Activated naive CD8-positive, alpha-beta T cell treated with anti-CD3 and anti-CD28 coated beads, Interleukin-2, amount 10 ng/mL, durations not matched to agents 7 days and 5 days (primary cell): ENCODE results near the gene TCEA2. TPM values are rescaled to one million over a fixed set of nuclear protein-coding genes. Genes with fewer than 3 reads are reported as not detected.

Source experiments
- ATAC-seq: fragments of 150-1000 bp; cut with Tn5 transposase; one replicate; pipeline ENCODE4 v1.10.0; 2021; ENCODE audit warnings: low read depth, moderate library complexity
- POLR2A ChIA-PET: fragments of 350-600 bp; sonication (Branson Sonifier 250); formaldehyde crosslinking; loops from one replicate; lab custom pipeline; 2021; ENCODE audit warnings: antibody characterized with exemption; lab: Charles Lee
- DNase-seq: peaks from one replicate; pipeline ENCODE4 v3.0.0; 2021
- H3K27ac Mint-ChIP-seq: one replicate; pipeline ENCODE4 v1.8.0; 2022; ENCODE audit warnings: mild to moderate bottlenecking, mixed read lengths
- H3K27me3 Mint-ChIP-seq: one replicate; pipeline ENCODE4 v1.8.0; 2022; ENCODE audit warnings: mild to moderate bottlenecking, moderate library complexity, mixed read lengths
- H3K36me3 Mint-ChIP-seq: one replicate; pipeline ENCODE4 v1.8.0; 2021; ENCODE audit warnings: mild to moderate bottlenecking, mixed read lengths
- H3K4me1 Mint-ChIP-seq: one replicate; pipeline ENCODE4 v1.8.0; 2021; ENCODE audit warnings: mixed read lengths
- H3K4me3 Mint-ChIP-seq: one replicate; pipeline ENCODE4 v1.8.0; 2022; ENCODE audit warnings: mild to moderate bottlenecking, moderate library complexity, mixed read lengths
- H3K9me3 Mint-ChIP-seq: one replicate; pipeline ENCODE4 v1.8.0; 2021; ENCODE audit warnings: mixed read lengths
- total RNA-seq, 2 experiments: library from RNA; stranded (reverse); gene quantifications; one replicate each; pipeline ENCODE4 v1.2.3, GENCODE V29; 2021

Gene TCEA2
- total RNA-seq, 2 experiments from 2014 or later, result 65.3 to 74.9 TPM

- POLR2A ChIA-PET, result interaction anchor here (0.7 to 7.1 kb wide), 16 partner anchors 11 to 518 kb away, joined by 3 to 142 read pairs (median 6); partner anchors contain the start of genes OPRL1, PPDPF, PRPF6 and RGS19
- DNase-seq (peak; percentile 91), ATAC-seq (peak; percentile 61)
- Mint-ChIP-seq H3K4me1 (peaks cover 53% of the 10 kb centered on the region), H3K27ac (peak overlapping the region; percentile 73), H3K4me3 (peak overlapping the region; percentile 71), H3K9me3 (no peaks in the 10 kb centered on the region), H3K27me3 (peaks cover under 1% of the 10 kb centered on the region), H3K36me3 (peaks cover 5% of the 10 kb centered on the region)
Observed at GRCh38 chr20:64038565-64039292, 24.3 kb upstream of the TCEA2 start.

GRCh38 chr20:64039293-64040160 is 23.5 kb upstream of the TCEA2 start:
- DNase-seq, result no peak
- peaks cover 47% of the 10 kb centered on the region for H3K4me1 Mint-ChIP-seq
- peaks cover 3% of the 10 kb centered on the region for H3K27me3 Mint-ChIP-seq
- no peaks in the 10 kb centered on the region for H3K9me3 Mint-ChIP-seq
- POLR2A ChIA-PET, result interaction anchor here (1.1 to 7.1 kb wide), 12 partner anchors 14 to 519 kb away, joined by 3 to 142 read pairs (median 12); partner anchors contain the start of genes OPRL1, PPDPF, PRPF6 and RGS19
- H3K4me3 Mint-ChIP-seq, result peak overlapping the region; percentile 71
- ATAC-seq, result no peak
- H3K27ac Mint-ChIP-seq, result peak overlapping the region; percentile 71
- peaks cover 3% of the 10 kb centered on the region for H3K36me3 Mint-ChIP-seq

GRCh38 chr20:64040231-64041039 is 22.6 kb upstream of the TCEA2 start:
- Mint-ChIP-seq H3K36me3 (peaks cover 1% of the 10 kb centered on the region), H3K27ac (peak overlapping the region; percentile 66), H3K27me3 (peaks cover 3% of the 10 kb centered on the region), H3K9me3 (no peaks in the 10 kb centered on the region), H3K4me1 (peaks cover 39% of the 10 kb centered on the region), H3K4me3 (peak overlapping the region; percentile 57)
- ATAC-seq, result no peak
- POLR2A ChIA-PET, result interaction anchor here (1.0 to 7.1 kb wide), 11 partner anchors 13 to 382 kb away, joined by 3 to 142 read pairs (median 8); partner anchors contain the start of genes PRPF6, RTEL1, SAMD10 and TCEA2
- DNase-seq, result peak; percentile 42

GRCh38 chr20:64041040-64041780 is 21.8 kb upstream of the TCEA2 start:
- POLR2A ChIA-PET, result interaction anchor here (0.6 to 7.1 kb wide), 9 partner anchors 12 to 61 kb away, joined by 3 to 142 read pairs (median 6); partner anchors contain the start of genes PRPF6, SAMD10 and TCEA2
- no peaks in the 10 kb centered on the region for H3K9me3 Mint-ChIP-seq
- H3K27ac Mint-ChIP-seq, result peak overlapping the region; percentile 79
- peak overlapping the region; percentile 57 for H3K4me3 Mint-ChIP-seq
- H3K4me1 Mint-ChIP-seq, result peaks cover 40% of the 10 kb centered on the region
- H3K36me3 Mint-ChIP-seq, result peaks cover 1% of the 10 kb centered on the region
- peak; percentile 45 for DNase-seq
- ATAC-seq, result no peak
- H3K27me3 Mint-ChIP-seq, result peaks cover 5% of the 10 kb centered on the region

- peak overlapping the region; percentile 79 for H3K27ac Mint-ChIP-seq
- no peaks in the 10 kb centered on the region for H3K9me3 Mint-ChIP-seq
- ATAC-seq (no peak), DNase-seq (peak; percentile 43)
- peaks cover 10% of the 10 kb centered on the region for H3K27me3 Mint-ChIP-seq
- peaks cover 1% of the 10 kb centered on the region for H3K36me3 Mint-ChIP-seq
- peak overlapping the region; percentile 48 for H3K4me3 Mint-ChIP-seq
- POLR2A ChIA-PET, result interaction anchor here (0.6 to 7.1 kb wide), 5 partner anchors 12 to 61 kb away, joined by 3 to 142 read pairs (median 12); partner anchors contain the start of genes PRPF6, SAMD10 and TCEA2
- peaks cover 38% of the 10 kb centered on the region for H3K4me1 Mint-ChIP-seq
Observed at GRCh38 chr20:64041781-64042053, 21.3 kb upstream of the TCEA2 start.

GRCh38 chr20:64042054-64042781 is 20.8 kb upstream of the TCEA2 start:
- H3K4me1 Mint-ChIP-seq, result peaks cover 33% of the 10 kb centered on the region
- DNase-seq (peak; percentile 56), ATAC-seq (no peak)
- peaks cover 13% of the 10 kb centered on the region for H3K27me3 Mint-ChIP-seq
- no peaks in the 10 kb centered on the region for H3K9me3 Mint-ChIP-seq
- POLR2A ChIA-PET, result interaction anchor here (0.5 to 7.1 kb wide), 6 partner anchors 10 to 62 kb away, joined by 3 to 142 read pairs (median 6); partner anchors contain the start of genes PRPF6, SAMD10 and TCEA2
- peak overlapping the region; percentile 81 for H3K4me3 Mint-ChIP-seq
- H3K27ac Mint-ChIP-seq, result peak overlapping the region; percentile 79
- peaks cover 1% of the 10 kb centered on the region for H3K36me3 Mint-ChIP-seq

DNA sequence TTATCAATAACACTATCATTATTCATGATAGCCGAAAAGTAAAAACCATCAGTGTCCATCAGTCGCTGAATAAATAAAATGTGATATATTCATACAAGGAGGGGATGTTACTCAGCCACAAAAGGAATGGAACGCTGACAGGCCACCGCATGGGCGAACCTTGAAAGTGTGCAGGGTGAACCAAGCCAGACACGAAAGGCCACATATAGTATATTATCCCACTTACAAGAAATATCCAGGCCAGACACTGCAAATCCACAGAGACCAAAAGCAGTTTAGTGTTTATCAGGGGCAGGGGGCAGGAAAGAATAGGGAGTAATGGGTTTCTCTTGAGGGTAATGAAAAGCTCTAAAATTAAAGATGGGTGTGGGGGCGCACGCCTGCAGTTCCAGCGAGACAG is 19.2 kb upstream of the TCEA2 start:
- no peak overlapping the region for H3K4me3 Mint-ChIP-seq

GRCh38 chr20:64044484-64045247 is 18.3 kb upstream of the TCEA2 start:
- Mint-ChIP-seq H3K4me1 (peaks cover 28% of the 10 kb centered on the region), H3K27me3 (peaks cover 22% of the 10 kb centered on the region), H3K9me3 (no peaks in the 10 kb centered on the region), H3K27ac (peak overlapping the region; percentile 0), H3K4me3 (no peak overlapping the region), H3K36me3 (peaks cover 1% of the 10 kb centered on the region)
- DNase-seq, result no peak
- ATAC-seq, result no peak
- POLR2A ChIA-PET, result interaction anchor here (0.7 to 2.4 kb wide), 4 partner anchors 9 to 177 kb away, joined by 3 to 26 read pairs (median 3); partner anchors contain the start of gene TCEA2

More for the DNA sequence above, 19.2 kb upstream of the TCEA2 start:
- Mint-ChIP-seq H3K27ac (peak overlapping the region; percentile 56), H3K9me3 (no peaks in the 10 kb centered on the region), H3K4me1 (peaks cover 30% of the 10 kb centered on the region), H3K27me3 (peaks cover 19% of the 10 kb centered on the region), H3K36me3 (peaks cover 1% of the 10 kb centered on the region)
- DNase-seq, result no peak
- POLR2A ChIA-PET, result interaction anchor here (0.7 to 2.4 kb wide), 3 partner anchors 10 to 176 kb away, joined by 3 to 26 read pairs (median 3); no protein-coding TSS in a partner anchor
- ATAC-seq, result no peak

DNA sequence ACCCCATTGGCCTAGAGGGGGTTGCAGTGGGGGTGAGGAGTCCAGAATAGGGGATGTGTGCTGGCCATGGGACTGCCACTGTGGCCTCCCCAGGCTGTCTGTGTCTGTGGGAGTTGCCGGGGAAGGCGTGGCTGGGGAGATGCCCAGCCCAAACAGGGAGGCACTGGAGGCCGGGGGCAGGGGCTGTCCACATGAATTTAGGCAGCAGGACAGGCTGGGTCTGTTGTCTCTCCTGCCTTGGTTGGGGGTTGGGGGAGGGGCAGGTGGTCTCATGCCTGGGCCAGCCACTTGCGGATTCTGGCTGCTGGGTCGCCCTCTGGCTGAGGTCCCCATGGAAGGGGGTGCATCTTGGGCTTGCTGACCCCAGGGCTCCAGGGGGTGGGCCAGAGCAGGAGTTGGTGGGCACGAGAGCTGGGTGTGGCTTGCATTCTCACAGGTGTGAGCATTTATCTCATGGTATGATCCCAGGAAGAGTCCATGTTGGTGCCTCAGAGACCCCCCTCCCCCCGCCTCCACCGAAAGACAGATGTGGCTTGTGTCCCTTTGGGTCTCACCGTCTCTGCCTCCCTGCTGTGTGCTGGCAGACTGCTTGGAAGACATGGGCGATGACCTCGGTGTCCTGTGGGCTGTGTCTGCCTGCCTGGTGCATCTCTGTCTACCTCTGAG is 17.5 kb upstream of the TCEA2 start:
- H3K4me1 Mint-ChIP-seq, result peaks cover 21% of the 10 kb centered on the region
- peaks cover 25% of the 10 kb centered on the region for H3K27me3 Mint-ChIP-seq
- DNase-seq (no peak), ATAC-seq (no peak)
- no peaks in the 10 kb centered on the region for H3K9me3 Mint-ChIP-seq
- peak overlapping the region; percentile 0 for H3K27ac Mint-ChIP-seq
- H3K4me3 Mint-ChIP-seq, result no peak overlapping the region
- no peaks in the 10 kb centered on the region for H3K36me3 Mint-ChIP-seq
- POLR2A ChIA-PET, result no interaction called here

DNA sequence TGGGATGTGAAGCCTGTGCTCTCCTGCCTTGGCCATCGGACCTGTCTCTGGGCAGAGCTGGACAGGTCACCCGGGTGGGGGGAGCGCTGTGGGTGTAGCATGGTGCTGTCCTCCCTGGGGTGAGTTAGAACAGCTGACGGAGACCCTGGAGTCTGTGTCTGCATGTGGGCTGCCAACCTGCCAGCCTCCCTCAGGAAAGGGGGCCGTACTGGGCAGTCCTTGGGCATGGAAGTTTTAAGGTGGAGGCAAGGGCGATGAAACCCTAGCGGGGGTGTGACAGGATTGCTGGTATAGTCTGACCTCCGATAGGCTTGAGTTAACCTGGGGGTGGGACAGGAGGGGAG is 16.0 kb upstream of the TCEA2 start:
- Mint-ChIP-seq H3K9me3 (no peaks in the 10 kb centered on the region), H3K4me3 (no peak overlapping the region), H3K27me3 (peaks cover 28% of the 10 kb centered on the region), H3K36me3 (no peaks in the 10 kb centered on the region), H3K27ac (no peak overlapping the region), H3K4me1 (peaks cover 13% of the 10 kb centered on the region)
- DNase-seq, result no peak
- ATAC-seq, result no peak
- POLR2A ChIA-PET, result interaction anchor here (0.6 kb wide), 1 partner anchor 106 kb away, joined by 4 read pairs; no protein-coding TSS in a partner anchor
